ENCODE results near the gene DDX1. TPM values are rescaled to one million over a fixed set of nuclear protein-coding genes. Genes with fewer than 3 reads are reported as not detected.
"Not testable (repeated sequence)": the region's sequence is repeated elsewhere in the genome, so short reads cannot be mapped to it uniquely, and the experiment has no call there.

The DDX1 gene
- 10 to 100 TPM; 45.6 to 62.0 (median 56.5) TPM for total RNA-seq
- polyA plus RNA-seq: 10 to 100 TPM; 32.6 to 47.3 (median 42.5) TPM
- long read RNA-seq, donor 1, transcript DDX1-201 (26 exons, 2,739 nt): major isoform, 10 of 30 reads
- long read RNA-seq, donor 1, partial matches to known transcripts: 18 of 30 reads
- long read RNA-seq, donor 1, other reads (novel, unspliced or antisense): 0 of 30 reads
- long read RNA-seq, donor 2, partial matches to known transcripts: 11 of 16 reads
- long read RNA-seq, donor 2, other reads (novel, unspliced or antisense): 0 of 16 reads

DNA sequence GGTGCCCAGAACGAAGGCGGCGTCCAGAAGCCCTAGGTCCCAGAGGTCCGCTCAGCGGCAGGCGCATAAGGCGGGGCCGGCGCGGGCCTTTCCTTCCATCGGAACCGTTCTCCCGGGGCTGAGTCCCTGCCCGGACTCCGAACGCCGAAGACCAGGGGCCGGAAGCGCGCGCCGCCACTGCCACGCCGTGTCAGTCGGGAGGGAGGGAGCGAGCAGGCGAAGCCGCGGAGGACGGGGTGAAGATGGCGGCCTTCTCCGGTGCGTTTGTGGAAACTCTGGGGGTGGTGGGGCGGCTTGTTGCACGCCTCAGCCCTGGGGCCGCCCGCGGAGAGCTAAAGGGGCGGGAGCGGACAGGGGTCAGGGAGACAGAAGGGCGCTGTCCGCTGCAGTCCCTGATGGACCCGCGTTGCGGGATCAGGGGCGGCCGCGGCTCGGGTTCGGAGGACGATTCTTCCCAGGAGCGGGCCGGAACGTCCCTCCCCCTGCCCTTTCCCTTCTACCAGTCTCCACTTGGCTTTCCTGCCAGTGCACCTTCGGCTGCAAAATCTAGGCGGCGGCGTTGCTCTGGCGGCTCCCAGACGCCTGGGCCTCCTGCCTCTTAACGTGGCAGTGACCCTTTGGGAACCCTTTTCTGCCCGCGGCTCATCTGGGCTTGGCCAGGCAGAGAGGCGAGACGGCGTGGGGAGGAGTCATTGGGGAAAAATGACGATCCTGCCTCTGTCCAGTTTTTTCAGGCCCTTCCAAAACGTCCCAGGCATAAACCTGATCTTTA, at the start of gene DDX1:
TSS of gene DDX1 (plus strand) at position 177 of the 772 bp plus-strand sequence. CDS start at position 243, 66 bp downstream.
- H3K36me3 ChIP-seq: peaks cover 0 to 27% (median 19%) of the 10 kb centered on the region in 6 donors
- peak; percentile 97 for DNase-seq
- TF ChIP-seq POLR2AphosphoS5 (IDR thresholded peaks at IDR 0.05) (peak; percentile 93 to 97 (median 94)), CTCF (IDR thresholded peaks at IDR 0.05 in 8 of 11, conservative IDR thresholded peaks at IDR 0.05 in 3 of 11) (peak in 2 of 11 experiments; percentile 6 to 15), POLR2A (IDR thresholded peaks at IDR 0.05) (peak in 1 of 3 donors; percentile 46)
- no peaks in the 10 kb centered on the region for H3K9me3 ChIP-seq
- H3K4me3 ChIP-seq: peak within 1 kb of the TSS; percentile 81 to 99 (median 93)
- 0 to 1% (median 0%) methylated on average over 26 to 68 of the region's 68 CpGs for WGBS, 5 donors
- intact Hi-C loops (cut with DNase I; ENCODE audit: low total_unique reads): no loop called here
- H3K4me1 ChIP-seq: peaks cover 10 to 45% (median 37%) of the 10 kb centered on the region in 6 donors
- H3K27ac ChIP-seq: peak within 1 kb of the TSS; percentile 86 to 92 (median 90)
- H3K27me3 ChIP-seq (replicated peaks in 1 of 7): no peaks in the 10 kb centered on the region

DNA sequence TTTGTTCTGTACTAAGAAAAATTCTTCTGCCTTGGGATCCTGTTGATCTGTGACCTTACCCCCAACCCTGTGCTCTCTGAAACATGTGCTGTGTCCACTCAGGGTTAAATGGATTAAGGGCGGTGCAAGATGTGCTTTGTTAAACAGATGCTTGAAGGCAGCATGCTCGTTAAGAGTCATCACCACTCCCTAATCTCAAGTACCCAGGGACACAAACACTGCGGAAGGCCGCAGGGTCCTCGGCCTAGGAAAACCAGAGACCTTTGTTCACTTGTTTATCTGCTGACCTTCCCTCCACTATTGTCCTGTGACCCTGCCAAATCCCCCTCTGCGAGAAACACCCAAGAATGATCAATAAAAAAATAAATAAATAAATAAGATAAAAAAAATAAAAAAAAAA, 49.4 kb upstream of the DDX1 start:
- intact Hi-C loops (cut with DNase I; ENCODE audit: low total_unique reads); H3K4me3 ChIP-seq; DNase-seq; H3K27ac ChIP-seq; H3K9me3 ChIP-seq; H3K27me3 ChIP-seq (replicated peaks in 1 of 7): not testable (repeated sequence)
- Histone ChIP-seq H3K36me3 (peaks cover 0 to 22% (median 0%) of the 10 kb centered on the region in 6 donors), H3K4me1 (peaks cover 0 to 12% (median 7%) of the 10 kb centered on the region in 6 donors)
- WGBS, 5 donors: 50 to 93% (median 85%) methylated on average over 1 to 4 of the region's 6 CpGs

DNA sequence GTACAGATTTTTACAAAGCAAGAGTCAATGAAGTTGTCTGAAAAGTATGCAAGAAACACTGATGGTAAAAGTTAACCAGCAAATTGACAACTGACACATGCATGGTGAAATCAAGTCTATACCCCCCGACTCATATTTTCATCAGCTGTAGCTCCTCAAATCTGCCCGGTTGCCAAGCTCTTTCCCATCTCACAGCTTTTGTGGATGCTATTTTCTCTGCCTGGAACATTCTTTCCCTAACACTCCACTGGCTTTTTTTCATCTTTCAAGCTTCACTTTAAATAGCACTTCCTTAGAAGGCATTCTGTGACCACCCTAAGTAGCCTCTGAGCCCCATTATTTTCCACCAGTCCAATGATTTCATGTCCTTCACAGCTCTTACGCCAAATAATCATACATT, 48.6 kb upstream of the DDX1 start:
- H3K27ac ChIP-seq: peak overlapping the region in 3 of 8 donors; percentile 5 to 52 (median 21)
- intact Hi-C loops (cut with DNase I; ENCODE audit: low total_unique reads): no loop called here
- peaks cover 0 to 12% (median 7%) of the 10 kb centered on the region in 6 donors for H3K4me1 ChIP-seq
- no peak for DNase-seq
- peaks cover 0 to 24% (median 0%) of the 10 kb centered on the region in 6 donors for H3K36me3 ChIP-seq
- H3K4me3 ChIP-seq: no peak overlapping the region
- TF ChIP-seq POLR2AphosphoS5 (IDR thresholded peaks at IDR 0.05): no peak
- no peak for TF ChIP-seq POLR2A (IDR thresholded peaks at IDR 0.05)
- no peak for TF ChIP-seq CTCF (IDR thresholded peaks at IDR 0.05 in 8 of 11, conservative IDR thresholded peaks at IDR 0.05 in 3 of 11)
- H3K9me3 ChIP-seq: no peaks in the 10 kb centered on the region
- H3K27me3 ChIP-seq (replicated peaks in 1 of 7): no peaks in the 10 kb centered on the region
- 81 to 87% (median 85%) methylated on average over 3 of the region's 3 CpGs for WGBS, 5 donors

DNA sequence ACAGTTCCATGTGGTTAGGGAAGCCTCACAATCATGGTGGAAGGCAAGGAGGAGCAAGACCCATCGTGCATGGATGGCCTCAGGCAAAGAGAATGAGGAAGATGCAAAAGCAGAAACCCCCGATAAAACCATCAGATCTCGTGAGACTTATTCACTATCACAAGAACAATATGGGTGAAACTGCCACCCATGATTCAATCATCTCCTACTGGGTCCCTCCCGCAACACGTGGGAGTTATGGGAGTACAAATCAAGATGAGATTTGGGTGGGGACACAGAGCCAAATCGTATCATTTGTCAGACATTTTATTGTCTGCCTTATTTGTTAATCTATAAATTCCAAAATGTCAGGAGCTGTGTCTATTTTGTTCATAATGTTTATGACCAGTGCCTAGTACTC, 48.1 kb upstream of the DDX1 start:
- Histone ChIP-seq H3K9me3 (no peaks in the 10 kb centered on the region), H3K4me3 (no peak overlapping the region), H3K27ac (peak overlapping the region in 1 of 8 donors; percentile 21), H3K27me3 (replicated peaks in 1 of 7) (no peaks in the 10 kb centered on the region), H3K4me1 (peaks cover 0 to 12% (median 7%) of the 10 kb centered on the region in 6 donors), H3K36me3 (peaks cover 0 to 27% (median 1%) of the 10 kb centered on the region in 6 donors)
- WGBS, 5 donors: 91 to 95% (median 92%) methylated on average over 6 of the region's 6 CpGs
- no peak for TF ChIP-seq POLR2AphosphoS5 (IDR thresholded peaks at IDR 0.05)
- no peak for TF ChIP-seq CTCF (IDR thresholded peaks at IDR 0.05 in 8 of 11, conservative IDR thresholded peaks at IDR 0.05 in 3 of 11)
- TF ChIP-seq POLR2A (IDR thresholded peaks at IDR 0.05): no peak
- DNase-seq: no peak
- intact Hi-C loops (cut with DNase I; ENCODE audit: low total_unique reads): no loop called here

All from spleen (tissue), 13 donors.